Epithelial cell of alveolus of lung (primary cell): ENCODE results near the gene ADAT3. TPM values are rescaled to one million over a fixed set of nuclear protein-coding genes. Genes with fewer than 3 reads are reported as not detected.

Source experiments
- total RNA-seq: library from RNA; depleted of rRNA; stranded (reverse); fragments of >200 nt; gene quantifications from 2 replicates; pipeline ENCODE4 v1.2.1, GENCODE V29; 2015

Gene ADAT3
- 3.7 and 11.7 TPM in 2 replicates for total RNA-seq

GRCh38 chr19:1905110-1905862 is at the start of gene ADAT3, which contains the start of gene SCAMP4:
Gene ADAT3 (plus strand): TSS chr19:1905399. CDS start chr19:1912048, 6,649 bp downstream.
Gene SCAMP4 (plus strand): TSS chr19:1905399. CDS start chr19:1915020, 9,621 bp downstream.

GRCh38 chr19:1863328-1863637 is 41.9 kb upstream of the ADAT3 start, which contains the start of gene KLF16:
Gene KLF16 (minus strand): TSS chr19:1863579. CDS start chr19:1863497, 82 bp downstream.

GRCh38 chr19:1885398-1886119 is 19.6 kb upstream of the ADAT3 start, which contains the start of gene ABHD17A:
Gene ABHD17A (minus strand): TSS chr19:1885496. CDS start chr19:1881566, 3,930 bp downstream.

GRCh38 chr19:1941146-1942077 is 36.2 kb downstream of the ADAT3 start, which contains the start of gene CSNK1G2:
Gene CSNK1G2 (plus strand): TSS chr19:1941172. CDS start chr19:1969773, 28,601 bp downstream.

Other genes starting within 250 kb of the ADAT3 start
- gene ONECUT3, start 151.9 kb upstream of the ADAT3 start, total RNA-seq = not detected in 2 replicates
- gene ATP8B3, start 93.1 kb upstream of the ADAT3 start, total RNA-seq = 0.52 and 6.9 TPM in 2 replicates
- gene REXO1, start 56.9 kb upstream of the ADAT3 start, total RNA-seq = 14.1 and 17.1 TPM in 2 replicates
- gene KLF16, start 41.8 kb upstream of the ADAT3 start, total RNA-seq = 8.9 and 15.3 TPM in 2 replicates
- 107 and 116 TPM in 2 replicates for gene ABHD17A, start 19.9 kb upstream of the ADAT3 start, total RNA-seq
- 95.2 and 139 TPM in 2 replicates for gene SCAMP4, start within 50 bp of the ADAT3 start, total RNA-seq
- gene CSNK1G2, start 35.8 kb downstream of the ADAT3 start, total RNA-seq = 61.2 and 77.4 TPM in 2 replicates
- gene BTBD2, start 110.3 kb downstream of the ADAT3 start, total RNA-seq = 77.4 and 137 TPM in 2 replicates
- gene MKNK2, start 145.8 kb downstream of the ADAT3 start, total RNA-seq = 68.7 and 80.6 TPM in 2 replicates
- 27.5 and 36.5 TPM in 2 replicates for gene MOB3A, start 190.9 kb downstream of the ADAT3 start, total RNA-seq
- 0.13 and 2.9 TPM in 2 replicates for gene IZUMO4, start 191.5 kb downstream of the ADAT3 start, total RNA-seq
- 77.9 and 99.9 TPM in 2 replicates for gene AP3D1, start 246.2 kb downstream of the ADAT3 start, total RNA-seq